ENCODE results near the gene TREH. TPM values are rescaled to one million over a fixed set of nuclear protein-coding genes. Genes with fewer than 3 reads are reported as not detected.
A peak's percentile ranks its signal among the peaks of the same experiment; 100 is the strongest.

The TREH gene
- total and polyA plus RNA-seq, 2 of the 8 experiments (the other 6 are each of a cell fraction or from before 2014, with no cell fraction given) = 0.03 TPM; not detected in 1

DNA sequence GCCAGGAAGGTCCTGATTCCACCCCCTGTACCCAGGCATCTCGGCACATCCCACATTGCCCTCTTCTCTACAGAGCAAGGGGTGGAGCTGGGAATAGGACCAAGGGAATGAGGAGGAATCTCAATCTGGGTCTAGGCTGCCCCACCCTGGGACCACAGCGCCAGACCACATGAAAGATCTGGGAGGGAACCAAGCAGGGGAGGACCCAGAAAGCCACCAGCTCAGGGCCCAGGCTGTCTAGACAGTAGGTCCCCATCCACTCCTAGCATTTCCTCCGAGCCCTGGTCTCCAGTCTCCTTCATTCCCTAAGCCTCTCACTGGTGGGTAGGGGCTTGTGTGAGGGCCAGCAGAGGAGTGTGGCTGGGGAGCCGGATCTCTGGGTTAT is 60.5 kb downstream of the TREH start:
- H3K4ac ChIP-seq (replicated peaks; ENCODE audit: insufficient read length, low read depth, low read length) = no peak overlapping the region
- H3K14ac ChIP-seq (ENCODE audit: insufficient read length) = no peak overlapping the region
- H3K27me3 ChIP-seq (replicated peaks in 1 of 4; ENCODE audit: control insufficient read depth in 3 of 4, extremely low read depth in 1 of 4, insufficient read depth in 3 of 4, low read length in 3 of 4) = no peaks in the 10 kb centered on the region
- H2BK120ac ChIP-seq (replicated peaks; ENCODE audit: low read depth, low read length) = no peak overlapping the region
- H4K91ac ChIP-seq (replicated peaks; ENCODE audit: insufficient read length, low read length) = peak overlapping the region; percentile 19
- H3K56ac ChIP-seq (replicated peaks; ENCODE audit: insufficient read length, low read depth, low read length) = no peak overlapping the region
- peaks cover 15% of the 10 kb centered on the region for H3K79me1 ChIP-seq (ENCODE audit: low read depth, low read length)
- no peaks in the 10 kb centered on the region for H3K36me3 ChIP-seq (ENCODE audit: control insufficient read depth in 2 of 4, insufficient read depth in 4 of 4, low read length in 3 of 4)
- H3K18ac ChIP-seq (ENCODE audit: extremely low read depth, low read length) = no peak overlapping the region
- ChIA-PET POLR2A (ENCODE audit: partially characterized antibody) (interaction anchor here (1.0 to 28.7 kb wide), 5 partner anchors 12 to 47 kb away, joined by 3 to 574 read pairs (median 4); partner anchors contain the start of genes ARCN1 and PHLDB1), CTCF (ENCODE audit: partially characterized antibody) (interaction anchor here (0.5 to 10.4 kb wide), 8 partner anchors 10 to 448 kb away, joined by 3 to 155 read pairs (median 4); partner anchors contain the start of gene PHLDB1)
- no peak overlapping the region for H3K9ac ChIP-seq (replicated peaks in 1 of 4; ENCODE audit: extremely low read depth in 1 of 4, low read depth in 3 of 4, low read length in 3 of 4)
- no peak overlapping the region for H3K23ac ChIP-seq (ENCODE audit: insufficient read length)
- no peak overlapping the region for H3K27ac ChIP-seq (ENCODE audit: low read depth, low read length)
- DNase-seq (ENCODE audit: low read depth in 1 of 2, low spot score in 2 of 2) (no peak), FAIRE-seq (no peak)
- no peak overlapping the region for H3K4me3 ChIP-seq (ENCODE audit: extremely low read depth in 1 of 4, insufficient read depth in 2 of 4, low read depth in 3 of 4, low read length in 4 of 4)
- H3K9me3 ChIP-seq (ENCODE audit: insufficient read depth in 2 of 2, low read depth in 1 of 2, low read length in 1 of 2) = no peaks in the 10 kb centered on the region
- 79% methylated on average over 4 of the region's 4 CpGs; no CpG with 5 or more reads in 1 of the 2 experiments for WGBS, 2 experiments (ENCODE audit: extremely low coverage in 1 of 2, insufficient coverage in 1 of 2, insufficient read length in 1 of 2, insufficient replicate concordance in 2 of 2, low coverage in 1 of 2, low lambda C conversion rate in 2 of 2, missing lambda C conversion rate in 1 of 2)
- no peak overlapping the region for H4K8ac ChIP-seq (ENCODE audit: extremely low read depth, insufficient read depth, low read length)
- no peak overlapping the region for H2AFZ ChIP-seq (ENCODE audit: low read length)
- H2BK20ac ChIP-seq (ENCODE audit: low read length) = peak overlapping the region; percentile 73; the same call in 1 of the 2 replicates
- peak overlapping the region; percentile 95; the same call in 1 of the 2 replicates for H2BK15ac ChIP-seq (ENCODE audit: low read length)
- peaks cover 7 to 23% of the 10 kb centered on the region in 2 experiments; a peak in 2 of 4 replicates for H3K79me2 ChIP-seq (ENCODE audit: control insufficient read depth in 1 of 2, insufficient read depth in 2 of 2, low read length in 2 of 2)
- no peak overlapping the region for H2AK5ac ChIP-seq (ENCODE audit: low read depth, low read length)
- no peak overlapping the region for H3K4me2 ChIP-seq (ENCODE audit: insufficient read depth in 1 of 2, low read depth in 2 of 2, low read length in 2 of 2)
- peaks cover 7% of the 10 kb centered on the region for H3K23me2 ChIP-seq (ENCODE audit: low read depth, low read length)
- H4K20me1 ChIP-seq (replicated peaks in 1 of 2; ENCODE audit: control insufficient read depth in 1 of 2, insufficient read depth in 2 of 2, low read length in 2 of 2) = peaks cover 0 to 3% of the 10 kb centered on the region in 2 experiments
- H3K4me1 ChIP-seq (replicated peaks in 1 of 4; ENCODE audit: control insufficient read depth in 3 of 4, insufficient read depth in 4 of 4, low read length in 3 of 4) = peaks cover 17 to 54% (median 43%) of the 10 kb centered on the region in 4 experiments
- no peak overlapping the region for H2BK5ac ChIP-seq (ENCODE audit: low read depth, low read length)
- H4K5ac ChIP-seq (ENCODE audit: insufficient read length, low read depth, low read length) = no peak overlapping the region
- H2BK12ac ChIP-seq (ENCODE audit: low read depth, low read length) = peak overlapping the region; percentile 75; the same call in 1 of the 2 replicates
- TF ChIP-seq ASH2L (IDR thresholded peaks at IDR 0.05; ENCODE audit: low read length) (no peak), HDAC6 (IDR thresholded peaks at IDR 0.05; ENCODE audit: low read depth, low read length) (no peak), BCL11A (IDR thresholded peaks at IDR 0.05; ENCODE audit: low read depth in 2 of 2, low read length in 2 of 2) (no peak), RBBP5 (IDR thresholded peaks at IDR 0.05; ENCODE audit: borderline replicate concordance, low read depth, low read length) (no peak), FOSL1 (IDR thresholded peaks at IDR 0.05; ENCODE audit: insufficient read depth, low read depth, low read length) (no peak), EZH2 (IDR thresholded peaks at IDR 0.05; ENCODE audit: low read depth, low read length, severe bottlenecking) (no peak), NANOG (IDR thresholded peaks at IDR 0.05; ENCODE audit: insufficient read depth, low read depth, low read length, poor library complexity, severe bottlenecking) (no peak), SIN3A (conservative IDR thresholded peaks at IDR 0.05 in 1 of 2, IDR thresholded peaks at IDR 0.05 in 1 of 2; ENCODE audit: low read depth in 1 of 2, low read length in 2 of 2) (no peak), CEBPB (IDR thresholded peaks at IDR 0.05; ENCODE audit: low read depth, low read length) (no peak), MAFK (IDR thresholded peaks at IDR 0.05; ENCODE audit: low read depth, low read length) (no peak), POLR2AphosphoS5 (IDR thresholded peaks at IDR 0.05; ENCODE audit: low read depth, low read length) (no peak), RNF2 (IDR thresholded peaks at IDR 0.05; ENCODE audit: borderline replicate concordance, low read depth, low read length, missing control alignments, poor library complexity, severe bottlenecking) (no peak), SP2 (IDR thresholded peaks at IDR 0.05; ENCODE audit: low read length) (no peak)
